ENCODE results near the gene SIGLEC1. TPM values are rescaled to one million over a fixed set of nuclear protein-coding genes. Genes with fewer than 3 reads are reported as not detected.

Gene SIGLEC1
- total RNA-seq, 1 donor from 2014 or later: 2.2 TPM

DNA sequence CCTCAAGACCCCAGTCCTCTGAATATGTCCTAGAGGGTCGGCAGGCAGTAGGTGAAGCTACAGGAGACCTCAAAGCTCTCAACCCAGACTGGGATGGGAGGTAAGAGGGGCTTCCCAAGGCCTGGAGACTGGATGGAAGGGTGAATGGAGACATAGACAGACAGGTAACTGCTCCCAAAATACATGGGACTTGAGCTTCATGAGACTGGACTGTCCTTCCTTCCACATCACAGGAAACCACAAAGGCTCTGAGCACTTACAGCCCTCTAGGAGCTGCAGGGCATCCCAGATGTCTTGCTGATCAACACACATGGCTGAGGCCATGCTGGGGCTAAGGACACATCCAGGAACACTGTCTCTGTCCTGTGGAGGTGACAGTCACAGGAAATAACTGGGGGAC lies 31.6 kb upstream of the SIGLEC1 start:
- no peak for DNase-seq

DNA sequence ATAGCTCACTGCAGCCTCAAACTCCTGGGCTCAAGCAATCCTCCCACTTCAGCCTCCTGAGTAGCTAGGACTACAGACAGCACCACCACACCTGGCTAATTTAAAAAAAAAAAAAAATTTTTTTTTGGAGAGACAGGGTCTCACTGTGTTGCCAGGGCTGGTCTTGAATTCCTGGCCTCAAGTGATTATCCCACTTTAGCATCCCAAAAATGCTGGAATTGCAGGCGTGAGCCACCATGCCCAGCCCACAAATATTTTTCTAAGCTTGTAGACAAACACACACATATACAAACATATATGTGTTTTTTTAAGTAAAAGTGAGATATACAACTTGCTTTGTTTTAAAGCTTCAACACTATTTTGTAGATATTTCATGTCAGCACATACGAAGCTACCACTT lies 30.9 kb upstream of the SIGLEC1 start:
- no peak for DNase-seq

DNA sequence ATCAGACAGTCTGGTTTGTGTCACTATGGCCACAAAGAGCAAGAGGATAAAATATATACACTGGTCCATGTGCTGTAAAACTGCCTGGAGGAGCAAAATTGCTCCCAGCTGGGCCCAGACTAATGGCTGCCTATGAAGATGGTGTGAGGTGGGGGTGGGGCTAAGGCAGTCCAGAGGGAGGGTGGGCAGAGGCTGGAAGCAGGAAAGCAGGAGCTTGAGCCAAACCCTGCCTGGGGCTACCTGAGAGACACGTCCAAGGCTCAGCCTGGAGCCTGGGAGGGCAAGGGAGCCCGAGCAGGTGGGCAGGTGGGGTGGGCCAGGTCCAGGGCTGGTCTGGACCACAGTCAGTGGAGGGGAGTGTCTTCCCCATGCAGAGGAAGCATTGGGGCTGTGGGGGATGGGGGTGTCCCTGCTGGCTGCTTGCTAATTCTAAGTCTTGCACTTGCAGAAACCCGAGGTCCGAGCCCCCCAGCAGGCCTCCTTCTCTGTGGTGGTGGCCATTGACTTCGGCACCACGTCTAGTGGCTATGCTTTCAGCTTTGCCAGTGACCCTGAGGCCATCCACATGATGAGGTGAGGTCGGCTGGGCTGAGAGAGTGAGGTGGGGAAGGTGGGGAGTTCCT lies 29.5 kb upstream of the SIGLEC1 start:
- DNase-seq: no peak

DNA sequence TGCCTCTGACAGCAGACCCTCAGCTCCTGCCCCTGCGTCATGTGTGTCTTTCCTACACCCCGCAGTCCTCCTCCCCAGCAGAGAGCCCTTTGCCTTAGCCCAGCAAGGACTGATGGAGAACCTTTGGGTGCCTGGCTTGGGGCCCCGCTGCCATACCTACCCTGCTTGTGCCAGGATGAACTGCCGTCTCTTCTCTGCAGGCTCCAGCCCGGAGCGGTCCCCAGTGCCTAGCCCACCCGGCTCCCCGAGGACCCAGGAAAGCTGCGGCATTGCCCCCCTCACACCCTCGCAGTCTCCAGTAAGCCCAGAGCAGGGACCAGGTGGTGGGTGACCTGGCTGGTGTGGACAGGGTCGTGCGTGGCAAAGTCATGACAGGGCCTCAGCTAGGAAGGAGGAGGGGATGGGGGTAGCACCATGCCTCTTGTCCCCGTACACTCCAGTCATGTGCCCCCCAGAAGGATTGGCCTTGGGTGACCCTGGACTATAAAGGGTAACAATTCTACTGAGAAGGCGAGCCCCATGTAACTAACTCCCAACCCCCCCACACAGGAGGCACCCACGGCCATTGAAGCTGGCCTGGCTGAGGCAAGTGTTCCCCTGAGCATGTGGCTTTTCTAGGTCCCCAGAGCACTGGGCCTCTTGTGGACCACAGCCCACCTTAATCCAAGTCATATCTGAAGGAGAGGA lies 28.4 kb upstream of the SIGLEC1 start:
- no peak for DNase-seq

DNA sequence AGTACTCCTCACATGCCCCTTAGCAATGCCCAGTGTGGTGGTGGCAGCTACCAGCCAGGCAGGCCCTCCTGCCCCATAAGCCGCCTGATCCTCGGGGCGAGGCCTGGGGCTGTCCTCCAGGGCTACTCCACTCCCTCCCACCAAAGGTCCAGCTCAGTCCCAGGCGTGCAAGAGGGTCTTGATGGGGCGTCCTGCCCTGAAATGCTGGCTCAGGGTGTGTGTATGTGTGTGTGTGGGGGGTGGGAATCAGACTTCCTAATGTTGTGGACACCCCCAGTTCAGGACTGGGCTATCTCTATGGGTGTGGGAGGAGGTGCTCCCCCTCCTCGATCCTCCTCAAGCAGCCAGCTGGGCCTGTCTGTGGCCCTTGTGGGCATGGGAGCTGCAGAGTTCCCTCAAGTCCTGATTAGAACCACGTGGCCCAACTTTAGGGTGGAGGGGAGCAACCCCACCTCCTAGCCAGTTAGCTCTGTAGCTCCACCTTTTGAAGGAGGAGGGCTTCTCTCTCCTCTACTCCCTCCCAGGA lies 27.6 kb upstream of the SIGLEC1 start:
- DNase-seq: no peak

DNA sequence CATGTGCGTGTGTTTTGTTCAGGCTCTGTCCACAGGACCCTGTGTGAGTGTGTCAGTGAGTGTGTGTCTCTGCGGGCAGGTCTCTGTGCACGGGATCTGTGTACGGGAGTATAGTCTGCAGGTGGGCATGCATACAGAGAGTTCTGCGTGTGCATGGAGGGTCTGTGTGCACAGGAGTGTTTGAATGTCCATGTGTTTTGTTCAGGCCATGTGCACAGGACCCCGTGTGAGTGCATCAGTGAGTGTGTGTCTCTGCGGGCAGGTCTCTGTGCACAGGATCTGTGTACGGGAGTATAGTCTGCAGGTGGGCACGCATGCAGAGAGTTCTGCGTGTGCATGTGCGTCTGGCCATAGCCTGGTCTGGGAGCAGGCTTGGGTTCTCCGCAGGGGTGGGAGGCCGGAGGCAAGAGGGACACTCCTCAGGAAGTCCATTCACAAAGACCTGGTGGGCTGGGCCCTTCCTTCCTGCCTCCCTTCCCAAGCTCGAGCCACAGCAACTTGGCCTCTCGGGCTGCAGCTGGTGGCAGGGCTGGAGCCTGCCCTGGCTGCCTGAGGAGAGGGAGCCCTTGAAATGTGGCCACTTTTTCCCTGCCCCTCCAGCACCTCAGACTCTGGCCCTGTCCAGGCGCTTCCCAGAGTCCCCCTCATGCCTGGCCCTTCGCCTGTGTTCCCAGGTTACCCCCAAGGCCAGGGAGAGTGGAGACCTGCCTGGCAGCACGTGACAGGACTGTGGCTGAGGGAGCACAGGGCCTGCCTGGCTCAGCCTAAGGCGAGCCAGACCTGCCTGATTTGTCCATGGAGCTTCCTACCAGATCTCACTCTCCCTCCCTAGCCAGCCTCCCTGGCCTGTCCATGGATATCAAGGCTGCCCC lies 26.9 kb upstream of the SIGLEC1 start:
- DNase-seq: no peak

DNA sequence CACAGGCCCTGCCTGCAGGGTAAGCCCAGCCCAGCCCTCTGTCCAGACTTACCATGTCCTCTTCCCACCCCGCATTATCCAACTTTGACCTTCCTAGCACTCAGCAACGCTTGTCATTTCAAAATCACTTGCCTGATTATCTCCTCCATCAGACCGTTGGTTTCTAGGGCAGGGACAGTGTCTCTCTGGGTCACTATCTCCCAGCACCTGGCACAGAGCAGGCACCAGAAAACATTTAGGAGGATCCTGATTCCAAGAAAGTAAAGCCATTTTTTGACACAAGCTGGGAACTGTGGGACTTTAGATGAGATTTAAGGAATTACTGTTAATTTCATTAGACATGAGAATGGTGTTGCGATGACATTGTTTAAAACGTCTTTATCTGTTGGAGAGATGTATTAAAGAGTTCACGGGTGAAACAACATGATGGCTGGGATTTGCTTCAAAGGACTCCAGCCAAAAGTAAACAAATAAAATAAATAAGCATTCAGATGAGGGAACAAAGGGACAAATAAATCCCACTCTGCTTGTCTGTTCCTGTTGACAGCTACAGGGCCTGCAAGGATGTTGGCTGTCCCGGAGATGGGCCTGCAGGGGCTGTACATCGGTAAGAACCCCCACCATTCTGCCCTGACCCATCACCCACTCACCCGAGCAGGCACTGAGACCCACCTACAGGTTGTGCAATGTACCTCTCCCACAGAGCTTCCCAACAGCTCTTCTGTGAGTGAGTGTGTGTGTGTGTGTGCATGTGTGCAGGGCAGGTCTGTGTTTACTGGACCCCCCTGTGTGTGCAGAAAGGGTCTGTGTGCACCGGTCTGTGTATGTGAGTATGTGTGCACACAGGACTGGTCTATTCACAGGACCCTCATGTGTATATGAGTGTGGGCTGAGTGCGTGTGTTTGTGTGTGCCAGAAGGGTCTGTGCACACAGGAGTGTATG lies 26.0 kb upstream of the SIGLEC1 start:
- DNase-seq: no peak

DNA sequence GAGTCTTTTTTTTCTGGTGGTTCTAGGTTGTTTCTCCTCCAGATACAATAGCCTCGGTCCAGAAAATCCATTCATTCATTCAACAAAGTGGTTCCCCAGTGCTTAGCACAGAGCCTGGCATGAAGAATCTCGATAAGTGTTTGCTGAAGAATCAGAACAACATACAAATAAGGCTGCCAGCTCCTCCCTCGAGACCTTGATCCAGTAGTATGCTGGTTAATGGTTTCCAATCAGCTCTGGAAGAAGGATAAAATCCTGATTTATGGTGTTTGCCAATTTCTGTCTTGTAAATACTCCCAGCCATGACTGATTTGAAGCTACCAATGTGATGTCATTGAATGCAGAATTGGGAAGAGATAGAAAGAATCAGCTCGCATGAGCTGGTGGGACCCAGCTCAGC lies 23.4 kb upstream of the SIGLEC1 start:
- DNase-seq: no peak

DNA sequence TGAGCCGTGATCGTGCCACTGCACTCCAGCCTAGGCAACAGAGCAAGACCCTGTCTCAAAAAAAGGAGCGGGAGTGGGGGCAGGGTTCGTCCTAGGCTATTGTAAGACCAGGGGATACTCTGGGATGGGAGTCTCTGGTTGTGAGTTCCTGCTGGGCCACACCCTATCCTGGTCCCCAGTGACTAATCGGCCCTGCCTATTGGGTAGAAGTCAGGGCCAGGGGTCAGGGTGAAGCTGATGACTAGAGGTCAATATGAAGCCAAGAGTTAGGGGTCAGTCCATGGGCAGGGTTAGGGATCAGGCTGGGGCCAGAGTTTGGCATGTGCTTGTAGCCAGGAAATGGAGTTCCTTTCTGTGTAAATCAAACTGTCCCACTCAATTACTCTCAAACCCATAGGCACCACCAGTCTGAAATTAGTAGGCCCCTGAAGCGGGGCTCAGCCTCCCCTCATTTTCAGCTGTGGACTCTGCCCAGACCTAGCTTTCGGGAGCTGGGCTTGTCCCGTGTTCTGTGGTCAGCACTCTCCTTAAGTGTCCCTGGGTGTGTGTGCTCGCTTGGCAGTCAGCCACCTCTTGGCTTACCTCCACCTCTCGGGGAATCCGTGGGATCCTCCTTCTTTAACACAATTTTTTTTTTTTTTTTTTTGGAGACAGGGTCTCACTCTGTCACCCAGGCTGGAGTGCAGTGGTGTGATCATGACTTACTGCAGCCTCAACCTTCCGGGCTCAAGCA lies 21.9 kb upstream of the SIGLEC1 start:
- DNase-seq: no peak

DNA sequence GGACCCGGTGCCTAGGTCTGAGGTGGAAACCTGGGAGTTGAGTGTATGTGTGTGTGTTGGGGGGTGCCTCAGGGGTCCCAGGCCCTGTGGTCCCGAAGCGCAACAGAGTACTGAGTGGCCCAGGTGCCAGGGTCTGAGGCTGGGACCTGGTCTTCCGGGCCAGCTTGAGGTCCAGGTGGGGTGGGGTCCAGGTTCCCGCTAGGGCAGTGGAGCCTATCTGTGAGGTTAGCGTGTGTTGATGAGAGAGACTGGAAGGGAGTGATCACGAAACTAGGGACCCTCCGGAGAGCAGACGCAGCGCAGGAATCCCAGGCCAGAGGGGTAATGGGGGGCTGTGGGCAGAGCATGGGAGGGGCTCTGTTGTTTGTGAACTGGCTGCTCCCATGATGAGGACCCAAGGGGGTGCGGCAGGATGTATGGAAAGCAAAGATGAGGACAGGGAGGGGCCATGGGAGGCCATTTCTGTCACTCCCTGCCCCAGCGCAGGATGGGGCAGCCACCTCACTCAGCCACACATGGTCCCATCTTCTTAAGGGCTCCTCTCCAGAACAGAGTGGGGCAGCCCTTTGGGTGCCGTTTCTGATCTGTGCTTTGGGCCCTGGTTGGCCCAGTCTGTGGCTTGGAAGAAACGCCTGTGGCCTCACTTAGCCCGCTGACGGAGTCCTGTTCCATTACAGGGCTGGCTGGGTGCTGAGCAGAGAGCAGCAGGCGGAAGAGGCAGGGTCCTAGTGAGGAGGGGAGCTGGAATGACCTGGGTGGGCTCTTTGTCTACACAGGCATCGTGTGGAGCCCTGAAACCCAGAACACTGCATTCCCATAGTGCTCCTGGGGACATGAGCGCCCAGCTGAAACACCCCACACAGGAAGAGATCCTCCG lies 21.0 kb upstream of the SIGLEC1 start:
- no peak for DNase-seq

DNA sequence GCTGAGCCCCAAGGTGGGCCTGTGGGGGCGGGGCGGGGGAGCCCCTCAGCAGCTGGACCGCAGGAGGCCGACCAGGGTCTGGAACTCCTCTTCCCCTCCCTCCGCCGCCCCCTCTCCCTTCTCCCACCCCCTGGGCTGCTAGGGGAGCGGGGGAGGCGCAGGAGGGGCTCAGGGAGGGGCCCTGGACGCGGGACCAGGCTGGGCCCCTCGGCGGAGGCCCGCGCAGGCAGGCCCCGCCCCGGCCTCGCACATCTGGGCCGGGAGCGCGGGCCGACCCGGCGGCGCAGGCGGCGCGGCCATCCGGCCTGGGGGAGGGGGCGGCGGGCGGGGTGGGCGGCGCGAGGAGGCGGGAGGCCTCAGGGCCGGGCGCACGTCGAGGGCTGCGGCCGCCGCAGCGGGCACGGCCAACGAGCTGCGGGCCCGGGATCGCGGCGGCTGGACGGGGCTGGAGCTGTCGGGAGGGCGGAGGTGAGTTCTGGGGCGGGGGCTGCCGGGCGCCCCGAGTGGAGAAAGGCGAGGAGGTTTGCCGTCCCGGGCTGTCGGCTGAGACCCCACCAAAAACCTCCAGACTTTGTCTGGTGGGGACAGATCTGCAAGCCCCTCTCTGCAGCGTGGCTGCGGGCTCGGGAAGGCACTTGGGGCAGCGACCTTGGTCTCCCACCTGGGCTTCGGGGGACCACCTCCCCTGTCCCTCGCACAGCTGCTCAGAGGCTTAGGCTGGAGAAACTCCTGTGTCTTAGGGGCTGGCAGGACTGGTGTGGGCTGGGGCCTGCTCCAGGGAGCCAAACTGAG lies 20.1 kb upstream of the SIGLEC1 start, which contains the start of gene HSPA12B:
HSPA12B (plus strand) TSS at position 359 of the 792 bp plus-strand sequence. CDS start 5,990 bp downstream, outside the sequence.
- peak; percentile 82 for DNase-seq

DNA sequence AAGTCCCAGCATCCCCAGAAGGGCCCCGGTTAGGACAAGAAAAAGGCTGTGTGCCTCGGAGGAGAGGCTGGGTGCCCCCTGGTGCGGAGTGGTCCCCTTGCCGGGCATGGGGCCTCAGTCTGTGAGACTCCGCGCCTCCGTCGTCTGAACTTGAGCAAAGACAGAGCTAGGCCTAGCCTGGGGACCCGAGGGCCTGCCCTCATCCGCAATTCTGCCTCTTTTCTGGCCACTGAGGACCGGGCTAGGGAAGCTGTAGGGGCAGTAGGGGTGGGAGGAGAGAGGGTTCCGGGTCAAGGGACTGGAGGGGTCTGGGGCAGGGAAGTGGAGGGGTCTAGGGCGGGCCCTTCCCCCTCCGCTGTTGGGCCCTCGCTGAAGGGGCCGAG lies 19.5 kb upstream of the SIGLEC1 start:
- DNase-seq: no peak

DNA sequence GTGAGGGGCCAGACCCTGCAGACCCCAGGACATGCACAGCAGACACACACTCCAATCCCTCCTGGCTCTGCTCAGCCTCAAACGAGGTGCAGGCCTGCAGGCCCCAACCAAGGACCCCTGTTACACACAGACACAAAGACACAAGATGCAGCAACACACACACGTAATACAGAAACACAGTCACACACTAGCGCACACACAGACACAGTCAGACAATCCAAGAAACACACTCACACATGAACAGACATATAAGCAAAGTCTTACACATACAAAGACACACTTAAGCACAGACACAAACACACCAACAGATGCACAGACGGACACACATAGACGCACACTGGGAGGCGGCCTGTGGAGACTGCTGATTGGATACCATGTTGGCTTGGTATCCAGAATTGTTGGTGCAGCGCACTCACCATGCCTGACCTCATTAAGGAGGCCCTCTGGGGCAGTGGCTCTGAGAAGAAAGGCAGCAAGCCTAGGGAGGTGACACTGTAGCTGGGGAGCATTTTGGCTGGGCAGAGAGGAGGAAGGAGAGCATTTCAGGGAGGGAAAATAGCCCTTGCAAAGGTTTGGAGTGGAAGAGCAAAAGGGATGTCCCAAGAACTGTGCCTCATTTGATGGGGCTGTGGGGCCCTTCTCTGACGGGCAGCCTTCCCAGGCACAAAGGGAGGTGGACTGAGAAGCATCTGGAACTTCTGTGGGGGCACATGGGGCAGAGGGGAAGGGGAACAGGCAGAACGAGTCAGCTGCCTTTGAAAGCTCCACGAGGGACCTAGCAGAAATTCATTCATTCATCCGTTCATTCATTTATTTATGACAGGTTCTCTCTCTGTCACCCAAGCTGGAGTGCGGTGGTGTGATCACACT lies 18.6 kb upstream of the SIGLEC1 start:
- DNase-seq: no peak

DNA sequence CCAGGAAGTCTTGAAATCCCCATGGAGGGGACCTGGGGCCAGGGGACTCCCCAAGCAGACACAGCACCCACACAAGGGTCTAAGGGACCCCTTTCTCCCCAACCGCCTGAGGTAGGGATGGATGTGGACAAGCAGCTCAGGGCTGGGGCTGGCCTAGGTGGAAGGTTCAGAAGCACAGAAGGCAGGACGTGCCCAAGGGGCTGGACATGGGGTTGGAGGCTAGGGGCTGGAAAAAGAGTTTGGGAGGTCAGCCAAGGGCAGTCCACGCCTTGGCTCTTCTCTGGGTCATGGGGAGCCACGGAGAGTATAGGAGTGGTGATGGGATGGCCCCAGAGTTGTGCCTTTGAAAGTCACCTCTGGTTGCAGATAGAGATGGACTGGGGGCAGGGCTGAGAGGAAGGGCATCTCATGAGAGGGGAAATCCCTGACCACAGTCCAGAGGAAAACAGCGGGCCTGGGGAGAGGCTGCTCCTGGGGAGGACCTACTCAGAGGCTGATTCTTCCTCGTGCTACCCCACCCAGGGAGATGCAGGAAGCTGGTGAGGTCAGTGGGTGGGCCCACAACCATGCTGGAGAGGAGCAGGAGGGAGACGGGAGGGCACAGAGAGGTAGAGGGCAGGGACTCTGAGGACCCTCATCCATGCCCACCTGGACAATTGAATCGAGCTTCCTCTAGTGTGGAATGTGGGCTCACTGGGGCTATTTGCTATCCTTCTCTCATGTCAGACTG lies 17.6 kb upstream of the SIGLEC1 start:
- no peak for DNase-seq

DNA sequence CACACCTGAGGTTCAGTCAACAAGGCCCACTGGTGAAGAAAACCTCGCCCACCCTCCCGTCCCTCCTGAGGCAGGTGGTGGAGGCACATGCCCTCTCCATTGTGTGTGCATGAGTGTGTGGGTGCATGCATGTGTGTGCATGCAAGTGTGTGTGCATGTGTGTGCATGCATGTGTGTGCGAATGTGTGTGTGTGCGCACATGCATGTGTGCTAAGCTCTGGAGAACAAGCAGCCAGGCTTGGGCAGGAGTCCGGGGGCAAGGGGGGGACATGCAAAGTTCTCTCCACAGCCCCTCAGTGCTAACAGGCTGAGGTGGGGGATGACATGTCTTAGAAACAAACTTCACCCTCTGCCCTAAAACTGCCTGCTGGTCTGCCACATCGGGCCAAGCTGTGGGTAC lies 17.0 kb upstream of the SIGLEC1 start:
- no peak for DNase-seq

DNA sequence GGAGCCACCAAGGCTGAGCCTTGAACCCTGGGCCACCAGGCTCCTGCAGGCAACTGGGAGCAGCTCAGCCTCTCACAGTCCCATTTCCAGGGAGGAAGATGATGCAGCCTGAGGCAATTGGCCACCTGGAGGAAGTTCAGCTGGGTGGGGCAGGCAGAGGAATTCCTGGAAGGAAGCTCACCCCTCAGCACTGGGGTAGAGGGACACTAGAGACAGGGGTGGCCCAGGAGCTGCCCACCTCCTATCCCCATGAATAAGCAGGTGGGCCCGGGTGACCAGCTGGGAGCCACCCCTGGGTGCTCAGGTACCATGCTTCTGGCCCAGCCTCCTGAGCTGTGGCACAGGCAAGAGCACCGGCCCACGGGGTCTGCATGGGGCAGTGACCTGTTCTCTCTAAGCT lies 16.5 kb upstream of the SIGLEC1 start:
- no peak for DNase-seq

DNA sequence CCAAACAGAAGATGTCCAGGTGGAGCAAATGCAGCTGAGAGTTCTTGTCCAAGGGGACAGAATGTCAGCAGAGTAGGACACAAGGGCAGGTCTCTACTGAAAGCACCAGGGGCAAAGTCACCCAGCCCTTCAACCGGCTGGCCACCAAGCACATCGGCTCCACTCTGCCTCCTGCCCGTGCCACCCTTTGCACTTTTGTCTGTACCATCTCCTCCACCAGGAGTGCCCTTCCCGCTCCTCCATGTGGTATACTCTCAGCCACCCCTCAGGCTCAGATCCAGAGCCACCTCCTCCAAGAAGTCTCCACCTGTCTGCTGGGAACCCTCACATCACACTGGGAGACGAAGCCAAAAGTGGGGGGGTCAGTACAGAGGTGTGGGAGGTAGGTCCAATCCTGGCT lies 16.0 kb upstream of the SIGLEC1 start:
- no peak for DNase-seq
